GM18502 (cell line): Measurements from ENCODE around the gene TMEM132D.

ENCODE experiments used
- ATAC-seq: cut with Tn5 transposase; IDR thresholded peaks from one replicate; pipeline ENCODE4 v1.9.1; 2021; ENCODE audit warnings: mild to moderate bottlenecking; ENCODE audit not compliant: unreplicated experiment, poor library complexity

The TMEM132D gene

GRCh38 chr12:129827102-129827865 lies 76.5 kb downstream of the TMEM132D start:
- ATAC-seq = no peak

DNA sequence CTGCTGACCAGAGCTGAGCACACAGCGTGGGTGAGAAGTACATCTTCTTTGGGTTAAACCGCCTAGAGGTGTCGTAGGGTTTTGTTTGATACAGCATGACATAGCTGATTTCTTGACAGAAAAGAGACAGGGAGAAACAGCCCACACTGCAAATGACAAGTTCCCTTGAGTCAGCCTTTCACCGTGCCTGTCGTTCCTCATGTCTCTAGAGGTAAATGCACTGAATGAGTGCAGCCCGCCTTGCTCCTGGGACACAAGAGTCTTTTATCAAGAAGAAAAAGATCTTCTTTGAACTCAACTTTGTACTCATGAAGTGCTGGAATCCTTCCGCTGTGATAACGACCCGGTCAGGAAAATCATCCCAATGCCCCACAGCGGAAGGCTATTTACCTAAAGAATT lies 77.6 kb downstream of the TMEM132D start:
- no peak for ATAC-seq

GRCh38 chr12:129825316-129825715 lies 78.5 kb downstream of the TMEM132D start:
- no peak for ATAC-seq

- ATAC-seq = no peak
These were observed 81.9 kb downstream of the TMEM132D start for GRCh38 chr12:129821964-129822363.

DNA sequence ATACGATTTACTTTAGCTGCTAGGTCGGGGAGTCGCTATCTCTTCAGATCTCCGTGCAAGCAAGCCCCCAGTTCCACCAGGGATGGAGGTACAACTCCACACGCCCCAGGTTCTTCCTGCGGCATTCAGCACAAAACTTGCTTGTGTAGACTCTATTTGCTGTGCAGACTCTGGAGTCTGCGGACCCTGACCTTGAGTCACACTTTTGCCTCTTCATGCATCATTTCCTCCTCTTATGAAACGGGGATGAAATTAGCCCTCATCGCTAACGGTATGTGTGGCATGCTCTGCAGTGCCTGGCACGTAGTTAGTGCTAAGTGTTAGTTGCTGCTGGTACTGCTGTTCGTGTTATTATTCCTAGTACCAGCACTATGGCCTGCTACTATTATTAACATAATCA lies 84.4 kb downstream of the TMEM132D start:
- ATAC-seq = no peak

- no peak for ATAC-seq
These were observed 88.0 kb downstream of the TMEM132D start for GRCh38 chr12:129815846-129816245.

DNA sequence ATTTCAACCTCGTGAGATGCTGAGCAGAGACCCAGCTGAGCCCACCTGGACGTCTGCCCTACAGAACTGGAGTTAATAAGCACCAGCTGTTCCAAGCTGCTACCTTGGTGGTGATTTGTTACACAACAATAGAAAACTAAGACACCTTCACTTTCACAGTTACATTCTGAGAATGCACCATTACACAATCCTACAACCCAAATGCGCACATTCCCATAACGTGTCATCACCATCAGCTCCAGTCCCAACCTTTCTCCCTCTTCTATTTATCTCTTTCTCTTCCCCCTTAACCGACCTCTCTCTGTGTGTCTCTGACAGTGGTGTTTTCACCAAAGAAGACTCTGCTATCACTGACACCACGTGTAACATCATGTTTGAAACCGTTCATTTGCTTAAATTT lies 91.9 kb downstream of the TMEM132D start:
- ATAC-seq = no peak

GRCh38 chr12:129807136-129807535 lies 96.7 kb downstream of the TMEM132D start:
- no peak for ATAC-seq

GRCh38 chr12:129791396-129791795 lies 112.4 kb downstream of the TMEM132D start:
- ATAC-seq = no peak

GRCh38 chr12:129790930-129791329 lies 112.9 kb downstream of the TMEM132D start:
- no peak for ATAC-seq

DNA sequence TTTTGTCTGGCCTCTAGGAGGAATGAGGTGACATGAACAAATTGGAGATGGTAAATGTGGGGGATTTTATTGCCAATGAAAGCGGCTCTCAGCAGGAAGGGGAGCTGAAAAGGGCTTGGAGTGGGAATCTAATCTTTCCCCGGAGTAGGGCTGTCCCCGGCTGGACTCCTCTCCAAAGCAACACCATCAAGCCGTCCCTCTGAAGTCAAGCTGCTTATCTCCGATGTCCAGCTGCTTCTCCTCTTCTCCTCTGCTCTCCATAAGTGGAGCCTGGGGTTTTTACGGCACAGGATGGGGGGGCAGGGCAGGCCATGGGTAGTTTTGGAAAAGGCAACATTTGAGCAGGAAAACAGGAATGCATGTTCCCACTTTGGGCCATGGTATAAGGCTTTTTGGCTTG lies 113.5 kb downstream of the TMEM132D start:
- ATAC-seq = no peak

DNA sequence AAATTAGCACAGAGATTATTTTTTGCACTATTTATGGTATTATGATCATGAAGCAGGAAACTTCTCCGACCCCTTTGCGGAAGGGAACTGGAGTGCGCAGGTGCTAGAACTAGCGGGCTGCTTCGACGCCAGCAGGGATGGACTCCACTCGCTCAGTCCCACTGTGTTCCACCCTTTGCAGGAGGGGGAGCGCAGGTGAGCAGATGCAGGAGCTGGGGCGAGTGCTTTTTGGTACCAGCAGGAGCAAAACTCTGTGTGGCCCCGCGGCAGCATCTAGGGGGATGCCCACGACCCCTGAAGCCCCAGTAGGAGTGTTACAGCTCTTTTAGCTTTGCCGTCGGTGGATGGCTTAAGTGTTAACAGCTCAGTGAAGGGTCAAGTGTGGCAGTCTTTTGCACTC lies 113.9 kb downstream of the TMEM132D start:
- no peak for ATAC-seq

GRCh38 chr12:129788506-129789084 lies 115.2 kb downstream of the TMEM132D start:
- no peak for ATAC-seq

GRCh38 chr12:129779989-129780388 lies 123.8 kb downstream of the TMEM132D start:
- ATAC-seq = no peak

DNA sequence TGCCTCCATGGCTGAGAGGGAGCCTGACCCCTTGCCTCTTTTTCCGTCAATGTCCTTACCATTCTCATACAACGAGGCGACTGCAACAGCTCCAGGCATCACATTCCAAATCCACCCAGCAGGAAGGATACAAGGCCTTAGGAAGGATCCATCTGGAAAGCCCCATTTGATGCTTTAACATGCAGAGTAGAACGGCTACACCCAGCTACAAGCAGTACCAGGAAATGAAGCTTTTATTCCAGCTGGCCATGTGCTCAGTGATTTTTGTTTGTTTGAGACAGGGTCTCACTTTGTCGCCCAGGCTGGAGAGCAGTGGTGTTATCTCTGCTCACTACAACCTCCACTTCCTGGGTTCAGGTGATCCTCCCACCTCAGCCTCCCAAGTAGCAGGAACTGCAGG lies 124.8 kb downstream of the TMEM132D start:
- ATAC-seq = no peak

DNA sequence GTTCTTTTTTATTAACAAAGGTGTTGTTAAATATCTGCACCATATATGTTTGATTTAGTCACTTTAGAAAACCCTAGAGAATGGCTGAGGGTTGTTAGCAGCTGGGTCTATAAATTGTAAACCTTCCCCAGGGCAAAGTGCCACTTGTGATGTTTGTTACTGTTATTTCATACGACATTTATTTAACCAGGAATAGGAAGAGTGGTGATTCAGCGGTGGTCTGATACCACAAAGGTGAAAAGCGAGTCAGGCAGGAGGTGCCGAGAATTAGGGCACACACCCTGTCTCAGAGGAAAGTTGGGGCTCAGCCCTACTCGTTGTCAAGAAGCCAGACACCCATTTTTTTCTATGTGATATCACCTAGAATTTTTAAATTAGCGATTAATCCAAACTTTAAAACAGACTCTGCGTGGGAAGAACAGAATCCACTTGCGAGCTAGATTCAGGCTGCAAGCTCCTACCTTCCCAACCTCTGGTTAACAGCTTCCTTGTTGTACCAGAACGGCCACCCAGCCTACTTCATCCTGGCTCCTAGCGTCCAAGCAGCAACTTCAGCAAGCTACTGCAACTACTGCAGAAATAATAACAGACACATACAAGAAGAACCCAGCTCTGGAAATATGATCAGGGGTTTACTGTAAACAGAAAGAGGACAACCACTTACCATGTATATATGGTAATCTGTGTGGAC lies 126.7 kb downstream of the TMEM132D start:
- no peak for ATAC-seq

- ATAC-seq = no peak
These were observed 131.0 kb downstream of the TMEM132D start for GRCh38 chr12:129772501-129773493.

GRCh38 chr12:129771238-129771637 lies 132.6 kb downstream of the TMEM132D start:
- ATAC-seq = no peak

- ATAC-seq = no peak
These were observed 138.1 kb downstream of the TMEM132D start for GRCh38 chr12:129765719-129766118.

DNA sequence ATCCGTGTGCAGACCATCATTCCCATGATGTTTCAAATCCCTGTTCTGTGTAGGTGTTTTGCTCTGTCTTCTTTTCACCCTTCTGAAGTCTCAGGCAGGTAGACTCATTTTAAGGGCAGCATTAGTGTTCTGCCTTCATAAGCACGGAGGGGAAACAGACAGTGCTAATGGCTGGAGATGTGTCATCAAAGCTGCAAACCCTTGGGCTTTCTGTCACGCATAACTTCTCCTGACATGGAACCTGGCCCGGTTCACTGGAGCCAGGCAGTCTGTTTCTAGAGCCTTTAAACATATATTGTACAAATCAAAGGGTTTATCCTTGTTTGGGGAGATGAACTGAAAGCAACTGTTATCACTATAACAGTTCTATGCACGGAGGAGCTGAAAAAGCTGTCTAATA lies 141.4 kb downstream of the TMEM132D start:
- no peak for ATAC-seq
